Measurements from ENCODE around the gene SUSD5.
"Not testable (repeated sequence)": the region's sequence is repeated elsewhere in the genome, so short reads cannot be mapped to it uniquely, and the experiment has no call there.

SUSD5 gene

DNA sequence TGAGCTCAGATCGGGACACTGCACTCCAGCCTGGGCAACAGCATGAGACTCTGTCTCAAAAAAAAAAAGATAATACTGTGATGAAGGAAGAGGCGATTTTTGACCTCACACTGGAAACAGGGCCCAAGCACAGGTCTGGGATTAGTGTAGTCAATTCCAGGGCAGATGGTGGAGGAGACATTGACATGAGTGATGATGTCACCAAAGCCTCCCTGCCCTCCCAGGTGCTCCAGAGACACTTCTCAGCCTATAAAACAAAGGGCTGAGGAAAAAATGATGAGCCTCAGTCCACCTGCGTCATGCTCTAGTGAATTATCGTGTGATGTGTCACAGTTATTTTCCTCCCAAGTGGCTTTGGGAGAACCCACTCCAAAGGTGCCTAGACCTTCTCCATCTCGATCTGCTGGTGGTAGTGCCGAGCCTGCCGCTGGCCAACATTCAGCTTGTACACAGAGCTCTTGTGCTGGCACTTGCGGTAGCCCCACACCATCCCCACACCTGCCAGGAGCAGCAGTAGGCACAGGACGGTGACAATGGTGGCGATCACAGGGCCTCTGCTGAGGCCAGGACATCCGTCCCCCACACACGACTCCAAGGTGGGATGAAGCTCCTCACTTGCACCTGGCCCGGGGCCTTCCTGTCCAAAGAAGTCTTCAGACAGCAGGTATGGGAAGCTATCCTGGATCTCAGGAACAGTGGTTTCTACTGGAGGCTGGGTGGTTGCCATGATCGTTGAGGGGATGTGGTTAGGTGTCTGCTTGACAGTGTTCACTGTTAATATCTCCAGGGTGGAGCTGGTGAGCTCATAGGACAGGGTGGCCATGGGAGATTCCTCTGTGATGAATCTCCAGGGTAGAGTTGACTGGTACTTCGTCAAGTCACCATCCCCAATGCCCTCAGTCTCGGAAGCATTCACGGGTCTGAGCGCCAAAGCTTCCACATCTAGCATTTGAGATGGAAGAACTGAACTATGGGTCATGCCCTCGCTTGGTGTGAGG lies 65.9 kb downstream of the SUSD5 start:
- no peak for DNase-seq (ENCODE audit: low read depth, low spot score)

DNA sequence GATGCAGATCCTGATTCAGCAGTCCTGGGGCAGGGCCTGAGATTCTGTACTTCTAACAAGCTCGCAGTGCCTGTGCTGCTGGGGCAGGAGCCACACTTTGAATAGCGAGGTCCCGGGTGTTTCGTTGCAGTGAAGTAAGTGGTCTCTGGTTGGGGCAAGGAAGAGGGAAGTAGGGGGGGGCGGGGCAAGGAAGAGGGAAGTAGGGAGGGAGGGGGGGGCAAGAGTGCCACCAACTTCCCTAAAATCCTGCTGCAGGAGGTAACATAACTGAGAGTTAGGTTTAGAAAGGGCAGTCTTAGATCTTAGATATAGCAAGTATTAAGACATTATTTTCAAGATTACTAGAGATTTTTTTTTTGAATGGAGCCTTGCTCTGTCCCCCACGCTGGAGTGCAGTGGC lies 69.3 kb downstream of the SUSD5 start:
- no peak for DNase-seq (ENCODE audit: low read depth, low spot score)

DNA sequence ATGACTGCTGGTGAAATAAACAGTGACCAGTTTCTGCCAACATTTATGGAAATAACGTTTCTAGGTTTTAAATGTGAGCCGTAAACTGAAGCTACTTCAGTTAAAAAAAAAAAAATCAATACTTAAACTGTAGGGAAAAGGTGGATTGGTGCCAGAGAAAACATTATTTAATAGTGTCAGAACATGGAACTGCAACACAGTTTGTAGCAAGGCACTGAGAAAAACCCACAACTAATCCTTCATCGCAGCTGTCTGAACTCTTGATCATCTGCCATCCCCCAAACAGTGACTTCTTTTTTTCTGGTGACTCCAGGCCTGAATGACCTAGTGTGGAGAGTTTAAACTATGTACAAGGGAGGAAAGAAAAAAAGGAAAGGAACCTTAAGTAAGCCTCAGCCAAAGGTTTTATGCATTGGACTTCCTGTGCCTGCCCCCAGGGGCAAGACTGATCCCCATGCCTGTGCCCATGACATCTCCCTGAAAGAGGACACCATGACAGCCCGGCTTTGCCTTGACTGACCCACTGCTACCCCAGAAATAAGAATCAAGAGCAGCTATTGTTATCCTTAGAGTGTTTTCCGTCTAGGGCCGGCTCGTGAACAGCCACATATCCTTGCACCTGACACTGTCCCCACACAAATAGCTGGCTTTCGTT lies 71.7 kb downstream of the SUSD5 start:
- peak; percentile 64 for DNase-seq (ENCODE audit: low read depth, low spot score)

GRCh38 chr3:33145901-33146580 lies 72.6 kb downstream of the SUSD5 start:
- peak; percentile 92 for DNase-seq (ENCODE audit: low read depth, low spot score)

GRCh38 chr3:33145221-33145900 lies 73.2 kb downstream of the SUSD5 start:
- peak; percentile 97 for DNase-seq (ENCODE audit: low read depth, low spot score)

DNA sequence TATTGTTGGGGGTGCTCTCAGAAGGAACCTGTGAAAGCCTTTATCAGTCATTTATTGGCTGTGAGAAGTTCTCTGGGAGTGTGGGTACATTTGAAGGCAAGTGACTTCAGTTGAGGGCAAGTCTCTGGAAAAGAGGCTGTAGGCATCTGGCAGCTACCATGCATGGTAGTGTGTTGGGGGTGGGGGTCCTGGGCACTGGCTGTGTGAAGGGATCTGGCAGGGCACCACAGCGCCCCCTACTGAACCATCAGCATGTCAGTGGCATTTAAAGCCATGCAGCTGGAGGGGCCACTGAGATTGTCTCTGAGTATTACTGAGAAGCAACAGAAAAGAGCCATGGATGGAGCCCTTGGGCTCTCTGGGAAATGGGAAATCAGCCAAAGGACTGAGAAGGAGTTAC lies 74.2 kb downstream of the SUSD5 start:
- DNase-seq (ENCODE audit: low read depth, low spot score), result no peak

- peak; percentile 55 for DNase-seq (ENCODE audit: low read depth, low spot score)
Observed at GRCh38 chr3:33141006-33141405, 77.6 kb downstream of the SUSD5 start.

- no peak for DNase-seq (ENCODE audit: low read depth, low spot score)
Observed at GRCh38 chr3:33139996-33140395, 78.6 kb downstream of the SUSD5 start.

DNA sequence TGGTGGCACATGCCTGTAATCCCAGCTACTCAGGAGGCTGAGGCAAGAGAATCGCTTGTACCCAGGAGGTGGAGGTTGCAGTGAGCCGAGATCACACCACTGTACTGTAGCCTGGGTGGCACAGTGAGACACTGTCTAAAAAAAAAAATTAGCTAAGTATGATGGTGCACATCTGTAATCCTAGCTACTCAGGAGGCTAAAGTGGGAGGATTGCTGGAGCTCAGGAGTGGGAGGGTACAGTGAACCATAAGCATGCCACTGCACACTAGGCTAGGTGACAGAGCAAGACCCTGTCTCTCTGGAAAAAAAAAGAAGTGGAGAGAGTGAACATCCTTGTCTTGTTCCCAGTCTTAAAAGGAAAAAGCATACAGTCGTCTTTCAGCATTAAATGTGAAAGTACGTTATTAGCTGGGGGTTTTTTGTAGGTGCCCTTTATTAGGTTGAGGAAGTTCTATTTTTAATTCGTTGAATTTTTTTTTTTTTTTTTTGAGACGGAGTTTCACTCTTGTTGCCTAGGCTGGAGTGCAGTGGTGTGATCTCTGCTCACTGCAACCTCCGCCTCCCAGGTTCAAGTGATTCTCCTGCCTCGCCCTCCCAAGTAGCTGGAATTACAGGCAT lies 79.5 kb downstream of the SUSD5 start:
- DNase-seq (ENCODE audit: low read depth, low spot score), result not testable (repeated sequence)

- DNase-seq (ENCODE audit: low read depth, low spot score), result no peak
Observed at GRCh38 chr3:33137691-33138090, 80.9 kb downstream of the SUSD5 start.

GRCh38 chr3:33134026-33134625 lies 84.5 kb downstream of the SUSD5 start:
- DNase-seq (ENCODE audit: low read depth, low spot score), result no peak

- no peak for DNase-seq (ENCODE audit: low read depth, low spot score)
Observed at GRCh38 chr3:33132019-33132360, 86.6 kb downstream of the SUSD5 start.

- DNase-seq (ENCODE audit: low read depth, low spot score), result peak; percentile 32
Observed at GRCh38 chr3:33131331-33132018, 87.1 kb downstream of the SUSD5 start.

GRCh38 chr3:33130144-33130543 lies 88.5 kb downstream of the SUSD5 start:
- no peak for DNase-seq (ENCODE audit: low read depth, low spot score)

DNA sequence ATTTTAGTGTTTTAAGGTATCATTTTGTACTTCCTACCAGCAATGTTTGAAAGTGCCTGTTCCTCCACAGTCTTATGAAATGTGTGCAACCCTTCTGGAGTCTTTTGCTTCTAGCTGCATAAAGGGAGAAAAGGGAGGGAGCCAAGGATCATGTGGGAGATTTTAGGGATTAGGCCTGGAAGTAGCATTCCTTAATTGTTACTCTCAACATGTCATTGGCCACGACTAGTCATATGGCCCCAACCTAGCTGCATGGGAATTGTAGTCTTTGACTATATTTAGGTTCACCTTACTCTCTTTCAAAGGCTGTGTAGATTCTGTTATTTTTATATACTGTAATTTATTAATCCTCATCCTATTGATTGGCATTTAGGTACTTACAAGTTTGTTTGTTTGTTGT lies 89.9 kb downstream of the SUSD5 start:
- DNase-seq (ENCODE audit: low read depth, low spot score), result no peak

- DNase-seq (ENCODE audit: low read depth, low spot score), result no peak
Observed at GRCh38 chr3:33125840-33126239, 92.8 kb downstream of the SUSD5 start.

DNA sequence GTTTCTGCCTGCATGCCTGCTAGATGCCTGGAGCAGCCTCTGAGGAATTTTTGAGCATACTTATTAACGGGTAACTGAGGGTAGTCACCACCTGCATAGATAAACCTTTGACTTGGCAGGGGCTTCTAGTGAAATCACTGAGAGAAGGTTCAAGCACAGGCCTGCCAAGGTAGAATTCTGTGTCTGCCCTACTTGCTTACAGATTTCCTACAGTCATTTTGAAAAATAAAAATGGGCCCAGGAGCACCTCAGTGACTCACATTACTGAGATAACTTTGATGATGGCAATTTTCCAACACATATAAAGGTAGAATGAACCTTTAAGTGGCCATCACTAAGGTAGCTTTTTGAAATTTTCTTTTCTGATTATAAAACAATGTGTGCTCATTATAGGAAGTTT lies 94.0 kb downstream of the SUSD5 start:
- no peak for DNase-seq (ENCODE audit: low read depth, low spot score)

- DNase-seq (ENCODE audit: low read depth, low spot score), result no peak
Observed at GRCh38 chr3:33122991-33123390, 95.6 kb downstream of the SUSD5 start.

- no peak for DNase-seq (ENCODE audit: low read depth, low spot score)
Observed at GRCh38 chr3:33119891-33120290, 98.7 kb downstream of the SUSD5 start.

- no peak for DNase-seq (ENCODE audit: low read depth, low spot score)
Observed at GRCh38 chr3:33117461-33117860, 101.1 kb downstream of the SUSD5 start.
